Activated CD4-positive, alpha-beta T cell treated with anti-CD3 and anti-CD28 coated beads, Interleukin-2, amount 50 U/mL, for 1 hour (primary cell): Measurements from ENCODE around the gene OR5K1.

Source experiments
- DNase-seq: peaks from one replicate; pipeline ENCODE4 v3.0.0-alpha.2; 2020

The OR5K1 gene

DNA sequence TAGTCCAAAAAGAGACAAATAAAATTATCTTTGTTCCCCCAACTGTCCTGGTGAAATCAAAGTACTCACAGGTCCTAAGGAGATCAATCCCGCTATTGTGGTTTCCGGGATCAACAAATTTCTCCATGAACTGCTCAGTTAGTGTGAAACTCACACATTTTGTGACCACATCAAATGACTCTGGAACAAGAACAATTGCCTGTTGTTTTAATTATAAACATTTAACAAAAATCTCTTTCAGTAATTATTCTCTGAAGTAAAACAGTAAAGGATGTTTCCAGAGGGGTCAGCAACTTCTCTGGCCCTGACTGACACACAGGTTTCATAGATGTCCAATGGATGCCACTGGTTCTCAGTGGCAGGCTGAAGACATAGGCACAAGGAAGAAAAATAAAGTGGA is 55.8 kb downstream of the OR5K1 start:
- DNase-seq, result no peak

DNA sequence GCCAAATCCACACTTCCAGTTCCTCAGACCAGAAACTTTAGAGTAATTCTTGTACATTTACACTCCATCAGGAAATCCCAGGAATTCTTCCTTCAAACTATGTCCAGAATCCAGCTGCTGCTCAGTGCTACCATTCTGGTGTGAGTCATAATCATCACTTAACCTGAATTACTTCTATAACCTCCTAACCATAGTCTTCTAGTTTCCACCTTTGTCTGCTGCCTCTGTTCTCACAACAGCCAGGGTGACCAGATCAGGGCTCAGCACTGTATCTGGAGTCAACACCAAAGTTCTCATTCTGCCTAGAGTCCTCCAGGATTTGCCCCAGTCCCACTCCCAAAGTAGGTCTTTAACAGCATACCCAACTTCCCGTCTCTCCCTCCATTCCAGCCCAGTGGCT is 56.4 kb downstream of the OR5K1 start:
- DNase-seq, result no peak

DNA sequence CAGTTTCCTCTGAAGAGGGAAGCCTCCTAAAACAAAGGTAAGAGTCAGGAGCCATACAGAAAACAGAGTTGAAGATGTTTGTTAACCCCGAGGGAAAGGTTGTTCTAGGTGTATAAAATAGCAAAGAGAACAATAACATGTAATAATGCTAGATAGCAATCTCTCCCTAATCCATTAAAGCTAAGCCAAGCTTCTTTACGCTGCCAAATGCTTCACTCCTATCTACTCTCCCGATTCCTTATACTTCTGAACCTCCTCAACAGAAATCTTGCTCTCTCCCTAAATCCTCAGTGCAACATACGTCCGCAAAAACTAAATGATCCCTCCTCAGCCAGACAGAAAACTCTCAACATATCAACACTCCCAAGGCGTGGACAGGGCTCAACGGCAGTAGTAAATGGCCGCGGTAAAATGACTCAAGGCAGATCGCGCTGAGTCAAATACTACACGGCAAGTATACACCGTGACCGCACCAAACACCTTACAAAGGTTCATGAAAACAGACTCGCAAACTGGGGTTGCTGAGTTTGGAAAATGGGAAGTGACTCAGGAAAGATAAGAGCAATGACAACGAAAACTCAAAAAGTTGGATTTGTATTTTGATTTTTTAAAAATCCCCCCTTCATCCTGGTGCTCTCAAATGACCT is 59.0 kb downstream of the OR5K1 start:
- DNase-seq, result peak; percentile 51
